Endothelial cell of umbilical vein (primary cell): ENCODE results near the gene NLRC3. TPM values are rescaled to one million over a fixed set of nuclear protein-coding genes. Genes with fewer than 3 reads are reported as not detected.

Experiments used
- BruUV-seq: library from RNA; stranded (reverse); fragments of 400-500 nt; replicated peaks from 2 replicates; lab custom pipeline; 2021; lab: Mats Ljungman, UMichigan
- CTCF ChIA-PET: fragments of 300-600, 350-600 bp; sonication (Branson Sonifier 250); formaldehyde crosslinking; loops from one replicate; lab custom pipeline; 2021; ENCODE audit warnings: antibody characterized with exemption, inconsistent platforms; lab: Charles Lee
- POLR2A ChIA-PET: fragments of 300-600, 350-600 bp; sonication (Branson Sonifier 250); formaldehyde crosslinking; loops from one replicate; lab custom pipeline; 2021; ENCODE audit warnings: antibody characterized with exemption, inconsistent platforms; lab: Charles Lee
- DNase-seq: peaks from one replicate; pipeline ENCODE4 v3.0.0-alpha.2; 2011; ENCODE audit warnings: low read depth, low spot score
- FAIRE-seq: peaks from 2 replicates; lab custom pipeline; 2011; peaks lifted over from hg19 to GRCh38; lab: Jason Lieb, UNC
- H2AFZ ChIP-seq: 2 replicates; pipeline ENCODE4 v1.6.0; 2012; ENCODE audit warnings: low read depth, low read length, control low read depth, inconsistent platforms
- H3K27ac ChIP-seq: 2 replicates; pipeline ENCODE4 v1.5.1; 2011; ENCODE audit warnings: low read depth, mild to moderate bottlenecking, control low read depth, low read length, moderate library complexity; ENCODE audit not compliant: insufficient read depth
- H3K27me3 ChIP-seq, 2 experiments: 2 replicates each; pipeline versions ENCODE4 v1.6.0 to v1.6.1; 2011; ENCODE audit warnings: low read length in 2 of 2, mixed read lengths in 1 of 2; ENCODE audit not compliant: control insufficient read depth in 2 of 2, insufficient read depth in 2 of 2
- H3K36me3 ChIP-seq, 2 experiments: 2 replicates in 1 of 2; 3 replicates in 1 of 2; pipeline ENCODE4 v1.5.1; 2011; ENCODE audit warnings: low read length in 2 of 2, mild to moderate bottlenecking in 1 of 2, moderate library complexity in 1 of 2; ENCODE audit not compliant: control insufficient read depth in 2 of 2, insufficient read depth in 2 of 2; ENCODE audit errors: extremely low read depth in 1 of 2
- H3K4me1 ChIP-seq: 3 replicates; pipeline ENCODE4 v1.5.1; 2011; ENCODE audit warnings: mild to moderate bottlenecking, low read length; ENCODE audit not compliant: control insufficient read depth, insufficient read depth; ENCODE audit errors: extremely low read depth
- H3K4me2 ChIP-seq: 2 replicates; pipeline ENCODE4 v1.6.1; 2011; ENCODE audit warnings: low read length, control low read depth, mixed read lengths; ENCODE audit not compliant: insufficient read depth
- H3K4me3 ChIP-seq, 3 experiments: fragments of 200-600 bp in 1 of 3; sonication (generic), shearing (Covaris generic) in 1 of 3; replicated peaks in 1 of 3; 2 replicates each; pipeline ENCODE4 v1.5.1; 2011 to 2016; ENCODE audit warnings: control low read depth in 3 of 3, low read length in 3 of 3, mild to moderate bottlenecking in 2 of 3, inconsistent platforms in 1 of 3, low read depth in 1 of 3, moderate library complexity in 1 of 3; ENCODE audit not compliant: insufficient read depth in 1 of 3
- H3K79me2 ChIP-seq: 2 replicates; pipeline ENCODE4 v1.6.0; 2012; ENCODE audit warnings: low read length, inconsistent platforms; ENCODE audit not compliant: control insufficient read depth, insufficient read depth
- H3K9ac ChIP-seq: replicated peaks from 2 replicates; pipeline ENCODE3; 2011; ENCODE audit warnings: low read length, control low read depth; ENCODE audit not compliant: insufficient read depth; ENCODE audit errors: extremely low read depth
- H3K9me1 ChIP-seq: replicated peaks from 3 replicates; pipeline ENCODE4 v1.6.0; 2011; ENCODE audit warnings: mild to moderate bottlenecking, low read length; ENCODE audit not compliant: control insufficient read depth, insufficient read depth; ENCODE audit errors: extremely low read depth
- H3K9me3 ChIP-seq: replicated peaks from 2 replicates; pipeline ENCODE4 v1.5.1; 2012; ENCODE audit warnings: low read length, inconsistent platforms; ENCODE audit not compliant: control insufficient read depth, insufficient read depth
- H4K20me1 ChIP-seq: replicated peaks from 2 replicates; pipeline ENCODE3; 2011; ENCODE audit warnings: mild to moderate bottlenecking, low read length; ENCODE audit not compliant: control insufficient read depth, insufficient read depth; ENCODE audit errors: extremely low read depth
- EZH2 ChIP-seq: IDR thresholded peaks from 2 replicates; pipeline ENCODE4 v1.6.1; 2012; ENCODE audit warnings: borderline replicate concordance, low read depth, mild to moderate bottlenecking, moderate library complexity, low read length, inconsistent platforms; ENCODE audit not compliant: severe bottlenecking
- FOS ChIP-seq: IDR thresholded peaks from 2 replicates; pipeline ENCODE4 v1.6.1; 2011; ENCODE audit warnings: mild to moderate bottlenecking, low read length, moderate library complexity, borderline replicate concordance; ENCODE audit not compliant: insufficient read depth
- GATA2 ChIP-seq: IDR thresholded peaks from 2 replicates; pipeline ENCODE4 v1.7.0; 2011; ENCODE audit warnings: low read depth, mild to moderate bottlenecking, moderate library complexity, mixed read lengths, low read length; ENCODE audit not compliant: insufficient read length, insufficient read depth
- JUN ChIP-seq: IDR thresholded peaks from 2 replicates; pipeline ENCODE4 v1.6.1; 2011; ENCODE audit warnings: borderline replicate concordance, low read depth; ENCODE audit not compliant: insufficient read length, insufficient read depth
- MYC ChIP-seq: IDR thresholded peaks from one replicate; pipeline ENCODE4 v1.6.1; 2011; ENCODE audit warnings: mild to moderate bottlenecking, low read depth, low read length
- POLR2A ChIP-seq: IDR thresholded peaks from 2 replicates; pipeline ENCODE4 v1.6.1; 2012; ENCODE audit warnings: low read depth, mild to moderate bottlenecking, control low read depth, low read length
- POLR2AphosphoS5 ChIP-seq: IDR thresholded peaks from 2 replicates; pipeline ENCODE4 v1.6.1; 2012; ENCODE audit warnings: low read depth, mild to moderate bottlenecking, control low read depth, low read length, moderate library complexity; ENCODE audit not compliant: insufficient read depth
- dilution Hi-C: fragments of 300-500 bp; cut with MboI; formaldehyde crosslinking; loops from one replicate; pipeline ENCODE4 v1.15.0; 2019; ENCODE audit warnings: low sequenced_read_pairs; ENCODE audit not compliant: extremely low pct_ligation_motif_present
- intact Hi-C: fragments of 100-400 bp; cut with micrococcal nuclease; formaldehyde crosslinking; loops from one replicate; pipeline ENCODE4 v1.10.0; 2022
- polyA plus RNA-seq, 4 experiments: library from polyadenylated mRNA; depleted of rRNA in 3 of 4; stranded (reverse) in 3 of 4; unstranded in 1 of 4; fragments of >200 nt; gene quantifications; 2 replicates each; pipeline versions ENCODE4 v1.2.1 to v1.2.3, GENCODE V29; 2011 to 2012; ENCODE audit warnings: missing spikeins in 1 of 4
- total RNA-seq: library from RNA; stranded (reverse); gene quantifications from 2 replicates; pipeline ENCODE4 v1.2.3, GENCODE V29; 2021
- TF ChIP-seq, protein P1 (sequence below), 2 donors: IDR thresholded peaks; 1 replicate in 1 of 2; 2 replicates in 1 of 2; pipeline ENCODE4 v1.5.1; 2011; ENCODE audit warnings: low read length in 2 of 2, mild to moderate bottlenecking in 2 of 2, moderate library complexity in 2 of 2, control low read depth in 1 of 2, inconsistent platforms in 1 of 2, low read depth in 1 of 2; ENCODE audit not compliant: insufficient read depth in 1 of 2; ENCODE audit errors: extremely low read depth in 1 of 2
- TF ChIP-seq, protein P2 (sequence below): IDR thresholded peaks from 2 replicates; pipeline ENCODE4 v1.6.1; 2011; ENCODE audit not compliant: insufficient read depth, insufficient read length

NLRC3 gene
- total and polyA plus RNA-seq, 2 donors (not counting 3 experiments of a cell fraction or from before 2014, with no cell fraction given): 0.84 to 3.4 TPM

DNA sequence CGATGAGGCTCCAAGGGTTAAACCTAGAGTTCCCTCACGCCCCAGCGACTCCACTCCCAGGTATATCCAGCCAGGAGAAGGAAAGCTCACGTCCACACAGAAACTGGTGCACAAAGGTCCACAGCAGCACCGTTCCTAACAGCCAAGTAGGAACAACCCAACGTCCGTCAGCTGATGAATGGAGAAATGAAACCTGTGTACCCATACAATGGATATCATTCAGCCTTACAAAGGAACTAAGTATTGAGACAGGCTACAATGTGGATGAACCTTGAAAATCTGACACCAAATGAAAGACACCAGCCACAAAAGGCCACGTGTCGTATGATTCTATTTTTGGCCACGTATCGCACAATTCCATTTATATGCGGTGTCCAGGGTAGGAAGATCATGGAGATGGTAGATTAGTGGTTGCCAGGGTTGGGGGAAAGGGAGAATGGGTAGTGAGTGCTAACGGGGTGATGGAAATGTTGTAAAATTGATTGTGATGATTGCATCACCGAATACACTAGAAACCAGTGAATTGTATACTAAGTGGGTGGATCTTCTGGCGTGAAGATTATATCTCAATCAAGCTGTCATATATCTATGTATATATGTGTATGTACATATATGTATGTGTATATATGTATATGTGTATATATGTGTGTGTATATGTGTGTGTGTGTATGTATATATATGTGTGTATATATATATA is 30.1 kb downstream of the NLRC3 start:
- Histone ChIP-seq H3K27ac (no peak overlapping the region), H2AFZ (no peak overlapping the region), H3K27me3 (no peaks in the 10 kb centered on the region), H3K4me2 (no peak overlapping the region), H3K9ac (no peak overlapping the region), H3K9me1 (no peaks in the 10 kb centered on the region), H3K4me1 (no peaks in the 10 kb centered on the region), H3K4me3 (no peak overlapping the region), H4K20me1 (no peaks in the 10 kb centered on the region), H3K79me2 (no peaks in the 10 kb centered on the region), H3K36me3 (no peaks in the 10 kb centered on the region), H3K9me3 (no peaks in the 10 kb centered on the region)
- intact Hi-C loops: no loop called here
- POLR2A ChIA-PET: no interaction called here
- BruUV-seq: no TSS peak
- CTCF ChIA-PET: no interaction called here
- no peak for DNase-seq
- TF ChIP-seq MYC (no peak), EZH2 (no peak), POLR2A (no peak), FOS (no peak), POLR2AphosphoS5 (no peak), GATA2 (no peak), JUN (no peak)
- TF ChIP-seq, protein P1, sequence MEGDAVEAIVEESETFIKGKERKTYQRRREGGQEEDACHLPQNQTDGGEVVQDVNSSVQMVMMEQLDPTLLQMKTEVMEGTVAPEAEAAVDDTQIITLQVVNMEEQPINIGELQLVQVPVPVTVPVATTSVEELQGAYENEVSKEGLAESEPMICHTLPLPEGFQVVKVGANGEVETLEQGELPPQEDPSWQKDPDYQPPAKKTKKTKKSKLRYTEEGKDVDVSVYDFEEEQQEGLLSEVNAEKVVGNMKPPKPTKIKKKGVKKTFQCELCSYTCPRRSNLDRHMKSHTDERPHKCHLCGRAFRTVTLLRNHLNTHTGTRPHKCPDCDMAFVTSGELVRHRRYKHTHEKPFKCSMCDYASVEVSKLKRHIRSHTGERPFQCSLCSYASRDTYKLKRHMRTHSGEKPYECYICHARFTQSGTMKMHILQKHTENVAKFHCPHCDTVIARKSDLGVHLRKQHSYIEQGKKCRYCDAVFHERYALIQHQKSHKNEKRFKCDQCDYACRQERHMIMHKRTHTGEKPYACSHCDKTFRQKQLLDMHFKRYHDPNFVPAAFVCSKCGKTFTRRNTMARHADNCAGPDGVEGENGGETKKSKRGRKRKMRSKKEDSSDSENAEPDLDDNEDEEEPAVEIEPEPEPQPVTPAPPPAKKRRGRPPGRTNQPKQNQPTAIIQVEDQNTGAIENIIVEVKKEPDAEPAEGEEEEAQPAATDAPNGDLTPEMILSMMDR (IDR thresholded peaks at IDR 0.05; ENCODE audit: extremely low read depth in 1 of 2, insufficient read depth in 1 of 2, low read depth in 1 of 2, low read length in 2 of 2): no peak
- TF ChIP-seq, protein P2, sequence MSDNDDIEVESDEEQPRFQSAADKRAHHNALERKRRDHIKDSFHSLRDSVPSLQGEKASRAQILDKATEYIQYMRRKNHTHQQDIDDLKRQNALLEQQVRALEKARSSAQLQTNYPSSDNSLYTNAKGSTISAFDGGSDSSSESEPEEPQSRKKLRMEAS: no peak
- dilution Hi-C loops: no loop called here
- FAIRE-seq: no peak
